Activated CD4-positive, alpha-beta T cell treated with anti-CD3 and anti-CD28 coated beads, Interleukin-2, amount 50 U/mL, for 1 hour (primary cell): ENCODE measurements around the gene CASP8AP2.
"Not testable (repeated sequence)": the region's sequence is repeated elsewhere in the genome, so short reads cannot be mapped to it uniquely, and the experiment has no call there.

Experiments used
- DNase-seq: peaks from one replicate; pipeline ENCODE4 v3.0.0-alpha.2; 2020

Gene CASP8AP2

DNA sequence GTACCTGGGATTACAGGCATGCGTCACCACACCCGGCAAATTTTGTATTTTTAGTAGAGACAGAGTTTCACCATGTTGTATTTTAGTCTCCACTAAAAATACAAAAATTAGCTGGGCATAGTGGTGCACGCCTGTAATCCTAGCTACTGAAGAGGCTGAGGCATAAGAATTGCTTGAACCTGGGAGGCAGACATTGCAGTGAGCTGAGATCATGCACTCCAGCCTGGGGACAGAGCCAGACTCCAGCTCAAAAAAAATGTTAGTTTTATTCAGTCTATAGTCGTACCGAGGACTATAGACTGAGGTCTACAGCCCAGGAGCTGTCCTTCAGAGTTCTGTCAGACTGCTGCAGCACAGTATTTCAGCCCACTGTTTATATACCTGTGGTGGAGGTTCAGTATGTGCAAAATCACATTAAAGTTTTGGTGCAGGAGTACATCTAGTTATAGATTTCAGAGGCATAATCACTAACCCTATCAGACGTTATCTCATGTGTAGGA lies 3.6 kb upstream of the CASP8AP2 start:
- DNase-seq: no peak

DNA sequence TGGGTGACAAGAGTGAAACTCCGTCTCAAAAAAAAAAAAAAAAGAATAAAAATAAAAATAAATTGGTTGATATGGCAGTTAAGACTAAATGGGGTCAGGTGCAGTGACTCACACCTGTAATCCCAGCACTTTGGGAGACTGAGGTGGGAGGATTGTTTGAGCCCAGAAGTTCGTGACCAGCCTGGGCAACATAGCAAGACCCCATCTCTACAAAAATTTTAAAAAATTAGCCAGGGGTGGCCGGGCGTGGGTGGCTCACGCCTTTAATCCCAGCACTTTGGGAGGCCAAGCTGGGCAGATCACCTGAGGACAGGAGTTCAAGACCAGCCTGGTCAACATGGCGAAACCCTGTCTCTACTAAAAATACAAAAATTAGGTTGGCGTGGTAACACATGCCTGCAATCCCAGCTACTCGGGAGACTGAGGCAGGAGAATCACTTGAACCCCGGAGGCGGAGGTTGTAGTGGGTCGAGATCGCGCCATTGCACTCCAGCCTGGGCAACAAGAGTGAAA lies 1.1 kb upstream of the CASP8AP2 start:
- not testable (repeated sequence) for DNase-seq

DNA sequence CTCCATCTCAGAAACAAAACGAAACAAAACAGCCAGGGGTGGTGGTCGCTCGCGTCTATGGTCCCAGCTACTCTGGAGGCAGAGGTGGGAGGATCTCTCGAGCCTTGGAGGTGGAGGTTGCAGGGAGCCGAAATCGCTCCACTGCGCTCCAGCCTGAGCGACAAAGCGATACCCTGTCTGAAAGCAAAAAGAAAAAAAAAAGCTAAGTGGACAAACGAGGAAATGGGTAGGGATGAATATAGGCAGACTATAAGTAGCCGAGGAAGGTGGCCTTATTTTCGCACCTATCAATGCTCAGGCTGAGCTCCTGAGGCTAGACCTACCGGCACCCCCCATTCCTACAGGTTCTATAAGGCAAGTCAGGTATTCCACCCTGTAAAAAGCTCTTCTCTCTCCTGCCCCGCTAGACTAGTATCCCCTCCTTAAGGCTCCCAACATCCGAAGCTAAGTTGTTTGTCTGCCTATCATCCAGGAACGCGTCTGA lies 650 bp upstream of the CASP8AP2 start:
- no peak for DNase-seq

DNA sequence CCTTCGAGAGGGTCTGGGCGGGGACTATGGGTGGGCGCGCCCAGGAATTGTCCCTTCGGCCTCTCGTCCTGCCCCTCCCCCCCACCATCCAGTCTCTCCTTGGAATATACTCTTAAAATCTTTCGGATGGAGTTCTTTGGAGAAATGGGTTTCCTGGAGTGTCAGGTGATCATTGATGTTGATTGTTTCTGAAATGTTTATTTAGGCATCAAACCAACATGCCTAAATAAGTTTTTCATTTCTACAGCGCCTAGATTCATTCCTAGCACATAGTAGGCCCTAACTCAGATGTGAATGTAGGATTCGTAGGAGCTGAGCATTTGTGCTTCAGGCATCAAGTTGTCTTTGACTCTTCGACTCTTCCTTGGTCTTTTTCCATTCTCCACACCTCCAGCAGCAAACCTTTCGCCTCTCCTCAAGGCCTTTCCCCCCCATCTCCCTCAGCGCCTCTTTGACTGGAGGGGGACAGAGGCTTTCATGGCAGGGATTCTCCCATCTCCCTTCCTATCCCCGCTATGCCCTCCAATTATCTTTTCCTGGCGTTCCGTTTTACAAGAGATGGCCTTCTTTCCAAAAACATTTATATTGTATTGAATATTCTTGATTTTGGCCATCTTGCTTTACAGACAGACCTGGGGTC lies 610 bp downstream of the CASP8AP2 start:
- no peak for DNase-seq

DNA sequence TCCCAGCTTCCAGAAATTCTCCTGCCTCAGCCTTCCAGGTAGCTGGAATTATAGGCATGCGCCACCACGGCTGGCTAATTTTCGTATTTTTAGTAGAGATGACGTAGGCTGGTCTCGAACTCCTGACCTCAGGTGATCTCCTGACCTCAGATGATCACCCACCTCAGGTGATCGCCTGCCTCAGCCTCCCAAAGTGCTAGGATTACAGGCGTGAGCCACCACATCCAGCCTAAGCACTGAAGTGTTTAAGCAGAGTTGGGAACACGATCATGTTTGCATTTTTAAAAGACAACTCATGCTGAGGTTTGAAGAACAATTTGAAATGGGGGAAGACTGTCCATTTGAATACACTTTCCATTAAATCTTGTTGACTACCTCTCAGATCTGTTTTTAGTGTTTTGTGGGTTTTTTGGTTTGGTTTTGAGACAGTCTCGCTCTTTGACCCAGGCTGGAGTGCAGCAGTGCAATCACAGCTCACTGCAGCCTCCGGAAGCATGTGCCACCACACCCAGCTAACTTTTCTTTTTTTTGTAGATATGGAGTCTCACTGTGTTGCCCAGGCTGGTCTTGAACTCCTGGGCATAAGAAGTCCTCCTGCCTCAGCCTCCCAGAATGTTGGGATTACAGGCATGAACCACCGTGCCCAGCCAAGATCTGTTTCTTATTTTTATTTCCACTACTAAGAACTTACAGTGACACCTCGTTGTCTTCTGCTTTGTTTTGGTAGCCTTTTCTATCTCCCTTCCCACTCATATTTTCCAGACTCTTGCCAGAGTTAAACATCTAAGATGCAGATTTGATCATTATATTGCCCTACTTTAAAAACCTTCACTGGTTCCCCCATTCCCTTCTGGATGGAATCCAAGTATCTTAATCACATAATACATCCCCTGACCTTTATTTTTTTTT lies 5.5 kb downstream of the CASP8AP2 start:
- DNase-seq: peak; percentile 42

DNA sequence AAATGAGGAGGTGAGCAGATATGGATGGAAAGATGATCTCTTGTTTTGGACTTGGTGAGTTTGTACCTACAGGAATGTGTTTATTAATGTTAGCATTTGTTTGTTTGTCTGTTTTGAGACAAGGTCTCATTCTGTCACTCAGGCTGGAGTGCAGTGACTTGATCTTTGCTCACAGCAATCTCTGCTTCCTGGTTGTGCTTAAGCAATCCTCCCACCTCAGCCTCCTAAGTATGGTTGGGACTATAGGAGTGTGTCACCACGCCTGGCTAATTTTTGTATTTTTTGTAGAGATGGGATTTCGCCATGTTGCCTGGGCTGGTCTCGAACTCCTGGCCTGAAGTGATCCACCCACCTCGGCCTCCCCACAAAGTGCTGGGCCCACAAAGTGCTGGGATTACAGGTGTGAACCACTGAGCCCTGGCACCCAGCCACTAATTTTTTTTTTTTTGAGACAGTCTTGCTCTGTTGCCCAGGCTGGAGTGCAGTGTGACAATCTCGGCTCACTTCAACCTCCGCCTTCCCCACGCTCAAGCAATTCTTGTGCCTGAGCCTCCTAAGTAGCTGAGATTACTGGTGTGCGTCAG lies 7.1 kb downstream of the CASP8AP2 start:
- DNase-seq: no peak

DNA sequence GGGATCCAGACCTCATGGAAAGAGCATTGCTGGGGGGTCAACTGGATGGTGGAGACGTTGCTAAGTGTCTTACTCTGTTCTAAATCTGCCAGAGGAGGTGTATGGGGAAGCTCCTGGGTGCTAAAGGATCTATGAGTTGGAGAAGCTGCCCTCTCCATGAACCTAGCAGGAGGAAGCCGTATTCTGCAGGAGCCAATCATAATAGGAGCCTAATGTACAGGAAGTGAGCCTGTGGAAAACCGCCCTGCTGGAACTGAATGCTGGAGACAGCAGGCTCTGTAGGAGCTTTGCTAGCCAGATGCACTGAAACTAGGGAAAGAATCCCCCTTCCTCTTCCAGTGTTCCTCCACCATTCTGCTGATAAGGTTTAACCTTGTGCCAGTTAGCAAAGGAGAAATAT lies 10.9 kb downstream of the CASP8AP2 start:
- no peak for DNase-seq

DNA sequence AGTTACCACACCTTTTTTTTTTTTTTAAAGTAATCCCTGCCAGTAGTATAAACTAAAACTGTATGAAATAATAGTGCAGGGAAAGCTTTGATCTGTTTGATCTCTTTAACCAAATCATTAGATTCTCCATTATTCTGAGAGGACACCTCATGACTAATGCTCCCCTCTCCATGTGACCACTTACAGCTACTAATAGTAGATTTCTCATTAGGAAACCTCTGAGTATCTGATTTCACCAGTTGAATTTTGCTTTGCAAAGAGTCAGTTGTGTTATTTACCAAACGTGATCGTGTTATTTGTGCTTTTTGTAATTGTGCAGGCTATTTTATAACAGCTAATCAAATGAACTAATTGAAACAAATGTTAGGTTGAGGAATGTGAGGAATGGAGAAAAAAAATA lies 12.5 kb downstream of the CASP8AP2 start:
- no peak for DNase-seq

DNA sequence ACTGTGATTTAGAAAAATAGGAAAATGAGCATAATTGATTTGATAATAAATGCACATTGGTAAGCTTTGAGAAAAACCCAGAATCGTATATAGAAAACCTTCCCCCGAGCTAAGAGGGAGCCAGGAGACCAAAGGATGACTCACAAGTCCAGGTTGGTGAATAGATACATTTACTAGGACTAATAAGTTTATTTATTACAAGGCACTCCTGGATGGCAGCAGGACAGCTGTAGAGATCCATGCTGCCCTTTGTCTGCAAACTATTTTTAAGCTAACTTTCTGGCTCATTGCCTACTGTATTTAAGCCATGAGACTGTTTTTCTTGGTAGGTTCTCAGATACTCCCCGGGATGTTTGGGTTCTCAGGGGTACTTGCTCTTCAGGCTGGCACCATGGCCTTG lies 13.4 kb downstream of the CASP8AP2 start:
- DNase-seq: no peak

DNA sequence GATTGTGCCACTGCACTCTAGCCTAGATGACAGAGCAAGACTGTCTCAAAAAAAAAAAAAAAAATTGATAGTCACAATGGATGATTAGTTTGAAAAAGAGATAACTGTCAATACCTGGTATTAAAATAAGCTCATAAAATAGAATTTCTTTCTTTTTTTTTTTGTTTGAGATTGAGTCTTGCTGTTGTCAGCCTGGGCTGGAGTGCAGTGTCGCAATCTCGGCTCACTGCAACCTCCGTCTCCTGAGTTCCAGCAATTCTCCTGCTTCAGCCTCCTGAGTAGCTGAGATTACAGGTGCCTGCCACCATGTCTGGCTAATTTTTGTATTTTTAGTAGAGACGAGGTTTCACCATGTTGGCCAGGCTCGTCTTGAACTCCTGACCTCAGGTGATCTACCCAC lies 17.8 kb downstream of the CASP8AP2 start:
- not testable (repeated sequence) for DNase-seq

DNA sequence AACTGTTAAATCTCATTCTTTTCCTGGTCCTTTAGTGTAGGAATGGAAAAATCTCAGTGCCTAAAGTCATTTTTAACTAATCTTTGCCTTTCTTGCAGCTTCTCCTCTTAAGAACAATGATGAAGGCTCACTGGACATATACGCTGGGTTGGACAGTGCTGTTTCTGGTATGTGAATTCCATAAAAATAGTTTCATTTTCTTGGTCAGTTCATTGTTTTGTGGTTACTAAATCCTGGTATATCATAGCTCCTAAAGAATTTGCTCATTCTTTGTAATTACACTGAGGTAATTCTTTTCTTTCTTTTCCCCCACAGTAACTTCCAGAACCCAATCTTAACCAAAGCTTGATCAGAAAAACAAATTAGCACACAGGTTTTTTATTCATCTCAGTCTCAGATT lies 23.4 kb downstream of the CASP8AP2 start:
- no peak for DNase-seq

DNA sequence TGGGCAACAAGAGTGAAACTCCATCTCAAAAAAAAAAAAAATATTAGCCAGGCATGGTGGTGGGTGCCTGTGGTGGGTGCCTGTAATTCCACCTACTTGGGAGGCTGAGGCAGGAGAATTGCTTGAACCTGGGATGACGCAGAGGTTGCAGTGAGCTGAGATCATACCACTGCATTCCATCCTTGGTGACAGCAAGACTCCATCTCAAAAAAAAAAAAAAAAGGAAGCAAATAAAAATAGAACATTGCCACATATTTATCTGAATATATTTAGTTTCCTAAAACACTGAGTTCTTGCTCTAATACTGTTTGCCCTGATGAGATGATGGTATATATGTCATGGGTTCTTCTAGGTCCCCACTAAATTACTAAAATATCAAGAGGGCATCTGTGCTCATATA lies 28.4 kb downstream of the CASP8AP2 start:
- no peak for DNase-seq

DNA sequence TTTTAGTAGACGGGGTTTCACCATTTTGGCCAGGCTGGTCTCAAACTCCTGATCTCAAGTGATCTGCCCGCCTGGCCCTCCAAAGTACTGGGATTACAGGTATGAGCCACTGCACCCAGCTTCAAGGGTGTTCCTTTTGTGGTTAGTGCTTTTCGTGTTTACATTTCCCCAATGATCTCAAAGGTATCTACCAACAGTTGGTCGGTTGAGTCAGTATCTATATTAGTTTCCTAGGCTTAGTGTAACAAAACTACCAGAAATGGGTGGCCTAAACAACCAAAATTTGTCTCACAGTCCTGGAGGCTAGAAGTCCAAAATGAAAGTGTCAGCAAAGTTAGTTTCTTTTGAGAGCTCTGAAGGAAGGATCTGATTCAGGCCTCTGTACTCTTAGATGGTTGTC lies 30.1 kb downstream of the CASP8AP2 start:
- DNase-seq: no peak

DNA sequence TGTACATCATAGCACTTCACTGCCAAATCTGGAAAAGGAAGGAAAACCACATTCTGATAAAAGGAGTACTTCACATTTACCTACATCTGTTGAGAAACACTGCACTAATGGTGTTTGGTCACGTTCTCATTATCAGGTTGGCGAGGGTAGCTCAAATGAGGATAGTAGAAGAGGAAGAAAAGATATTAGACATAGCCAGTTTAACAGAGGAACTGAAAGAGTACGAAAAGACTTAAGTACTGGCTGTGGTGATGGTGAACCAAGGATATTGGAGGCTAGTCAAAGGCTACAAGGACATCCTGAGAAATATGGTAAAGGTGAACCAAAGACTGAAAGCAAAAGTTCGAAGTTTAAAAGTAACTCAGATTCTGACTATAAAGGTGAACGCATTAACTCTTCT lies 32.6 kb downstream of the CASP8AP2 start:
- no peak for DNase-seq

DNA sequence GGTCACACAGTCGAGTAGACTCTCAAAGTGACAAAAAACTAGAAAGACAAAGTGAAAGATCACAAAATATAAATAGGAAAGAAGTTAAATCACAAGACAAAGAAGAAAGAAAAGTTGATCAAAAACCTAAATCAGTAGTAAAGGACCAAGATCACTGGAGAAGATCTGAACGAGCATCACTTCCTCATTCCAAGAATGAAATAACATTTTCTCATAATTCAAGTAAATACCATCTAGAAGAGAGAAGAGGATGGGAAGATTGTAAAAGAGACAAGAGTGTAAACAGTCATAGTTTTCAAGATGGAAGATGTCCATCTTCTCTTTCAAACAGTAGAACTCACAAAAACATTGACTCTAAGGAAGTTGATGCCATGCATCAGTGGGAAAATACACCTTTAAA lies 33.0 kb downstream of the CASP8AP2 start:
- DNase-seq: no peak

DNA sequence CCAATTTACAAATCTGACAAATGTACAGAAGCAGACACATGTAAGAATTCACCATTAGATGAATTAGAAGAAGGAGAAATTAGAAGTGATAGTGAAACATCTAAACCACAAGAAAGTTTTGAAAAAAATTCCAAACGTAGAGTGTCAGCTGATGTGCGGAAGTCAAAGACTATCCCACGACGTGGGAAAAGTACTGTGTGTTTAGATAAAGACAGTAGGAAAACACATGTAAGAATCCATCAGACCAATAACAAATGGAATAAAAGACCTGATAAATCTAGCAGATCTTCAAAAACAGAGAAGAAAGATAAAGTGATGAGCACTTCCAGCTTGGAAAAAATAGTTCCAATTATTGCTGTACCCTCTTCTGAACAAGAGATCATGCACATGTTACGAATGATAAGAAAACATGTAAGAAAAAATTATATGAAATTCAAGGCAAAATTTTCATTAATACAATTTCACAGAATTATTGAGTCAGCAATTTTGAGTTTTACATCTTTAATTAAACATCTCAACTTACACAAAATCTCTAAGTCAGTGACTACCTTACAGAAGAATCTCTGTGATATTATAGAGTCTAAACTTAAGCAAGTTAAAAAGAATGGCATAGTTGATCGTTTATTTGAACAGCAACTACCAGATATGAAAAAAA lies 36.5 kb downstream of the CASP8AP2 start:
- DNase-seq: no peak

DNA sequence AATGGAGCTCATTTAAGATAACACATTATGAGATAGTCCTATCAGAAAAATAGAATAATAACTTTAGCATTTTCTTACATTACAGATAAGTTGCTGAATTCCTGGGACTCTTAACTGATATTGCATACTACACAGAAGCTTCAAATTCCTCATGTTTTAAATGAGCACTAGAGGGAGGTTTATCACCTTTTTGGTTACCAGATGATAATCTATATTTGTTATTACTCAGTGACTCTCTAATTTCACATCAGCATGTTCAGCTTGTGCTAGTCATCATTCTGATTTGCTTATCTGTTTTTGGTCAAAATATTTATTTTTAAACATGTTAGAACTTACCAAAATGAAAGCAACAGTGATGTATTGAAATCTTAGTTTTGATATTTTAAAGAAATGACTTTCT lies 44.0 kb downstream of the CASP8AP2 start:
- DNase-seq: no peak

DNA sequence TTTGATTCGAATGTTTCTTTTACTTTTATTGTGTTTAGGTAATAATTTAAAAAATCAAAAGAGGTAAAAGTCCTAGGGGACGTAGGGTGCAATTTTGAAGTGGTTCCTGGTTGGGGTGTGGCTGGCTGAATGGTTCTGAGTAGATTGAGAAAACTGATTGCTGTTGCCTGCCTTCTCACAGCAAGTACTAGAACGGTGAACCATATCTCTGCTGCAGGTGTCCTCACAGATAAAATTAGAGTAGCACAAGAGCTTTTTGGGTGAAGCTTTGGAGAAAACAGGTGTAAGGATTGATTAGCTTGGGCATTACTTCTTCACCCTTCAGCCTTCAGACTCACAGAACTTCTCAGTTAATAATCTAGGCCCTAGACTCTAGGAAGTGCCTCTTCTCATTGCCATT lies 44.8 kb downstream of the CASP8AP2 start:
- DNase-seq: no peak

DNA sequence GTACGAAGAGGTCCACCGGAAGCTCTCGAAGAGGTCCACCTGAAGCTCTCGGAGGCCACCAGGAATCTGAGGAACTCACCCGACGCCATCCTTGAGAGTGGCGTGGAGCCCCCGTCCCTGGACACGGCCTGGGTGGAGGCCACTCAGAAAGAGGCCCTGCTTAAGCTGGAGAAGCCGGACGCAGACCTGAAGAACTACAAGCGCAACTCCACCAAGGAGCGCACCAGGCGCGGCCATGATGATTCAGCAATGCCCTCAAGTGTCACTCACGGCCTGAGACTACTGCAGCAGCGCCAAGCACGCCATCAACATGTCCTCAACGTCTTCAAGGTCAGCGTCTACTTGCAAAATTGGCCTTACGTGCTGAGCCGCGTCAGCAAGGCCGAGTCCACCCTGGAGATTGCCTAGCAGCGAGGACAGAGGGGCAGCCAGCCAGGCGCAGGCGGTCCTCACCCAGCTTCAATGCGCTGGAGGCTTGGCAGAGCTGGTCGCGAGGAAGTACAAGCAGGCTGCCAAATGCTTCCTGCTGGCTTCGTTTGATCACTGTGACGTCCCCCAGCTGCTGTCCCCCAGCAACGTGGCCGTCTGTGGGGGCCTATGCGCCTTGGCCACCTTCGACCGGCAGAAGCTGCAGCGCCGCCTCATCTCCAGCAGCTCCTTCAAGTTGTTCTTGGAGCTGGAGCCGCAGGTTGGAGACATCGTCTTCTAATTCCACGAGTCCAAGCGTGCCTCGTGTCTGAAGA lies 56.9 kb downstream of the CASP8AP2 start:
- no peak for DNase-seq

DNA sequence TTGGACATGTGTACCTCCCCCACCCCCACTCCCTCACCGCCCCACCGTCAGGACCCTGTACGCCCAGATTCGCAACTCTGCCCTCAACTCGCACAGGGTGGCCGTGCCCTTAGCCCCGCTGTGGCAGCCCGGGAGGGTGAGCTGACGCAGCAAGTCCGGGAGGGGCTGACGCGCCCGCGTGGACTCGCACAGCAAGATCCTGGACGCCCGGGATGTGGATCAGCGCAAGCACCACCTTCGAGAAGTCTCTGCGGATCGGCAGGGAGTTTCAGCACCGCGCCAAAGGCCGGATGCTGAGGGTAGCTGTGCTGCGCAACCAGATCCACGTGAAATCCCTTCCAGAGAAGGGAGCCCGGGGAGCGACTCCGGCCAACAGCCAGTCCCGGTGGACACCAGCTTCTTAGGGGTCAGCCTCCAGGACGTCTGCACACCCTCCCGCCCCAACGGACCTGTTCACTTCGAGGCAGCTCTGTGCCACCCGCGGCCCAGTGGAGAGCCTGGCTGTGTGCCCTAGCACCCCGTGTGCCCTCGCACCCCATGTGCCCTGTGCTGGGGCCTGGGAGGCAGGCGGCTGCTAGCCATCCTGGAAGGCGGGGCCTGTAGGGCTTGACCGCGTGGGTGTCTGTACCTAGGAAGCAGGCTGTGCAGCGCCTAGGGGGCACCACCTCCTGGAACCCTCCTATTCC lies 57.9 kb downstream of the CASP8AP2 start:
- DNase-seq: no peak

DNA sequence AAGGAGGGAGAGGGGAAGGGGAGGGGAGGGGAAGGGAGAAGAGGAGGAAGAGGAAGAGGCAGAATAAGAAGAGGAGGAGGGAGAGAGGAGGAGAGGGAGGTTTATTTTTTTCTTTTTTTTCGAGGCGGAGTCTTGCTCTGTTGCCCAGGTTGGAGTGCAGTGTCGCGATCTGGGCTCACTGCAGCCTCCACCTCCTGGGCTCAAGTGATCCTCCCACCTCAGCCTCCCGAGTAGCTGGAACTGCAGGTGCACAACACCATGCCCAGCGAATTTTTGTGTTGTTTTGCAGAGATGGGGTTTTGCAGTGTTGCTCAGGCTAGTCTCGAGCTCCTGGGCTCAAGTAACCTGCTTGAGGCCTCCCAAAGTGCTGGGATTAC lies 58.4 kb downstream of the CASP8AP2 start:
- DNase-seq: no peak

DNA sequence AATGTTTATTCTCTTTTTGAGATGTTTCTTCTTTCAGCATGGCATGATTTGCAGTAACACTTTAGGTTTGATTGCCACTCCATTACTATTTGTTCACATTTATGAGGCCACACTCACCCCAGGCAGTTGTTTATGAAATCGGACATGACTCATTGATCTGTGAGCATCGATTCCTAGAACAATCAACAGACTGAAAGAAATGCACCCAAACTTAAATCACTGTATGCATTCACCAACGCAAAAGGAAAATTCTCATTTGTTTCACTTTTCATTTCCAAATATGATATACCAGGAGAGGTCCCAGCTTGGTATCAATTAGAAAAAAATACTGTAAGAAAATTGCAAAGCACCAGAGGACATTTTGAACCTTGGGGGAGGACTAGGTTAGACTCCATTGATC lies 59.2 kb downstream of the CASP8AP2 start:
- no peak for DNase-seq
